KG1 (cell line): ENCODE results near the gene ILK.

ENCODE experiments used
- DNase-seq: peaks from one replicate; lab custom pipeline; 2025; lab: John Stamatoyannopoulos, UW

The ILK gene

DNA sequence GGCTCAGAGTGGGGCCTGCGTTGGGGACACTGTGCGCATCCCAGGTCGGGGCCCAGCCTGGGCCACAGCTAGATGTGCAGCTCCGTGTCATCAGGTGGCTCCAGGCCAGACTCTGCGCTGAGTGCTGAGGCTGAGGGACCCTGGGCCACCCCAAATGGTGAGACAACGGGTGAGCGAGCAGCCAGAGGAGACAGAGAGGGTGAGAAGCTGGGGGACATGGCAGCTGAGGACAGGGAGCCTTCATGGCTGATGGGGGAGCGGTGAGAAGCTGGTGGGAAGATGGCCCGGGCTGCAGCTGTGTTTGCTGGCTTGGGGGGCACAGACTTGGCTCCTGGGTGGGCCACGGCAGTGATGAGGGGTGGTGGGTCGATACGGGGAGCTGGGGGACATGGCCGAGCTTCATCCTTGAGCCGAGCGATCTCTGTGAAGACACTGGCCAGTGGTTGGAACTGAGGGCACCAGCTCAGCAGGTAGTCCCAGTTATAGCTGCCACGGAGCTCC, 18.2 kb downstream of the ILK start:
- DNase-seq: no peak

DNA sequence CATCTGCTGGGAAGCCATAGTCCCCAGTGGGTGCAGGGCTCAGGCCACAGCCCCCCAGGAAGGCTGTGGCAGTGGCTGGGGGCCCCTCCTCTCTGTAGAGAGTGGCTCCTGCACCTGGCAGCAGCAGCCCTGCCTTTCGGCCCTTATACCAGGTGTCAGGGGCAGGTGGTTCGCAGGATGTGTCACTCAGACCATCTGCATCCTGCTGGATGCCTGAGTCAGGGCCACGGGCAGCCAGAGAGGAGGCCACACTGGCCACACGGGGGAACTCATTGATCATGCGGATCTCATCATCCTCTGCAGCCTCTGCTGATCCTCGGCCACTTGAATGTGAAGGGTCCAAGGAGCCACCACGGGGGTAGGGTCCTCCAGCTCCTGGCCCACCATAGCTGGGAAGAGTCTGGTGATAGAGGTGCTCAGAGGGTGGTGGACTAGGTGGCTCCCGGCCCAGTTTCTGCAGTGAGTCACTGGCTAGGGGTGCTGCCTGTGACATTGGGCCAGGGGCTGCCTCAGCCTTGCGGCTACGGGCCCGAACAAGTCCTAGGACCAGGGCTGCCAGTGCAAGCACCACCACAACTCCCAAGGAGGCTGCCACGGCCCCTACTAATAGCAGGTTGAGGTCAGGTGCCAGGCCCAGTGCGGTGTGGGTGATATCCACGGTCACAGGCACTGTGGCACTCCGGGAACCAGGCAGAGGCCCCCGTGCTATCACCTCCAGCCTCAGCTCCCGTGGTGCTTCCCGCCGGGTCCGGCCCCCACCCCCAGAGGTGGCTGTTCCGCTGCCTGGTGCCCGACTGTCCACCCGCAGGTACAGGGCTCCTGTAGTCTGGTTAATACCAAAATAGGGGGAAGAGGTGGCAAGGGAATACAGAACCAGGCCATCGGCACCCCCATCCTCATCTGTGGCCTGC, 18.9 kb downstream of the ILK start:
- DNase-seq: no peak

DNA sequence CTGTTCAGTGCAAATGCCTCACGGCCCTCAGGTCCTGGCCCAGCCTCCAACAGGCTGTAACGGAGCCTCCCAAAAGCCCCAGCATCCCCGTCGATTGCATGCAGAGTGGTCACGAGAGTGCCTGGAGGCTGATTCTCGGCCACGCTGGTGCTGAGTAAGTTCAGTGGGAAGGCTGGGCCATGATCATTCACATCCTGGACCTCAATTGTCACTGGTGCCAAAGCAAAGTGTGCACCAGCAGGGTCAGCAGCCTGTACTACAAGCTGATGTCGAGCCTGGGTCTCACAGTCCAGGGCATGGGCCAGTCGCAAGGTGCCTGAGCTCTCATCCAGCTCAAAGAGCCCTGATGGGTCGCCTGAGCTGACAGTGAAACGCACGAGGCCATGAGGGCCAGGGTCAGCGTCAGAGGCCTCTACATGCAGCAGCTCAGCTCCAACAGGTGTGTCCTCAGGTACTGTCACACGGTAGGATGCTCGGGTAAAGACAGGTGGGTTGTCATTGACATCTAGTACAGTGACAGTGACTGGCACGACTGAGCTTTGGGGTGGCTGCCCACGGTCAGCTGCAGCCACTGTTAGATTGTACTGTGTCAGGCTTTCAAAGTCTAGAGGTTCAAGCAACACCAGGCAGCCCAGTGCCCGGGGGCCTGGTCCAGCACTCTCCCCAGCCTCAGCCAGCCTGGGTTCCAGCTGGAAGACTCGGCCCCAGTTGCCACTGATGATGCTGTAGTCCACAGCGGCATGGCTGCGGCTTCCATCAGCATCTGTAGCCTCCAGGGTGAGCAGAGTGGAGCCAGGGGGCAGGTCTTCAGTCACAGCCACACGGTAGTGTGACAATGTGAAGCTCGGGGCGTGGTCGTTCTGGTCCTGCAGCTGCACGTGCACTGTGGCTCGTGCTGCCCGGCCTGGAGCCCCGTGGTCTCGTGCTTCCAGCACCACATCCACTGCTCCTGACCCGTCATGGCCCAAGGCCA, 20.1 kb downstream of the ILK start:
- DNase-seq: no peak

GRCh38 chr11:6625156-6625831, 21.7 kb downstream of the ILK start:
- no peak for DNase-seq

DNA sequence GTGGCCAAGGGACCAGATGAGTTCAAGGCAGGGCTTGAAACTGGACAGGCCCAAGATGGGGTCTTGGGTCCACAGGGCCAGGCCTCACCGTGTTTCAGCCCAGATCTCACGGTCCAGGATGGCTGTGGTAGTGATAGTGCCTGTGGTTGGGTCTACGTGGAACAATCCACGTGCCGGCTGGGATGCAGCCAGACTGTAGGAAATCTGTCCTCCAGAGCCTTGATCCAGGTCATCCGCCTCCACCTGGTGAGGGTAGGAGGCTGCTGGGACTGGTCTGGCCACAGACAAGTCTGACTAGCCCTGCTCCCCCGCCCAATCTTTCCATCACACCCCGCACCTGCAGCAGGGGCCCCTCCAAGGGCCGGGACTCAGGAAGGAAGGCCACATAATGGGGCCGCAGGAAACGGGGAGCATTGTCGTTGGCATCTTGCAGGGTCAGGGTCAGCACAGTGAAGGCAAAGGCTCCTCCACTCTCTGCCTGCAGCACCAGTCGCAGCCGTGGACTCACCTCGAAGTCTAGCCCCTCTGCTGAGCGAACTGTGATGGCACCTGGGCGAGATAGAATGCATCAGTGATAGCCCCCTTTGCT, 22.4 kb downstream of the ILK start:
- no peak for DNase-seq

- no peak for DNase-seq
Observed at GRCh38 chr11:6626971-6627761, 23.6 kb downstream of the ILK start.

- no peak for DNase-seq
Observed at GRCh38 chr11:6627762-6628241, 24.2 kb downstream of the ILK start.

DNA sequence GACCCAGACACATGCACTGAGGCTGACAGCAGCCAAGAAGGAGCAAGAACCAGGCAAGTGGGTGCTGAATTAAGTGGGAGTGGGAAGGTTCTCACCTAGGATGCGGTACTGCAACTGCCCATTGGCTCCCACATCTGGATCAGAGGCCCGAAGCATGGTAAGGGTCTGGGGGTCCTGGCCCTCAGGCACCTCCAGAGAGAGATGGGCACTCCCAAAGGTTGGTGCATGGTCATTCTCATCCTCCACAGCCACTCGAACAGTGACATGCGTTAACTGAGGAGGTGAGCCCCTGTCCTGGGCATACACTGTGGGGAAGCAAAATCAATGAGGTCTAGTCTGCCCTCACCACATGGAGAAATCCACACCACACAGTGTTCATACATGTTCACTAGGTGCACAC, 25.0 kb downstream of the ILK start:
- DNase-seq: no peak

DNA sequence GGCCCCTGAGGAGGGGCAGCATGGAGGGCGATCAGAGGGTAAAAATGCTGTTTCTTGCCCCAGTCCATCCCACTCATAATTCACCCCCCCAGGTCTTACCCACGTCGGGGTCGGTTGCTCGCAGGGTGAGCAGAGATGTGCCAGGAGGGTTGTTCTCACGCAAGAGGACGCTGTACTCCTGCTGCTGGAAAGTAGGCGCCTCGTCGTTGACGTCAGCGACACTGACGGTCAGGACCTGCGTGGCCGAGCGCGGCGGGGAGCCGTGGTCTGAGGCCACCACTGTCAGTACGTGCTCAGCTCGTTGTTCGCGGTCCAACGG, 26.0 kb downstream of the ILK start:
- no peak for DNase-seq

DNA sequence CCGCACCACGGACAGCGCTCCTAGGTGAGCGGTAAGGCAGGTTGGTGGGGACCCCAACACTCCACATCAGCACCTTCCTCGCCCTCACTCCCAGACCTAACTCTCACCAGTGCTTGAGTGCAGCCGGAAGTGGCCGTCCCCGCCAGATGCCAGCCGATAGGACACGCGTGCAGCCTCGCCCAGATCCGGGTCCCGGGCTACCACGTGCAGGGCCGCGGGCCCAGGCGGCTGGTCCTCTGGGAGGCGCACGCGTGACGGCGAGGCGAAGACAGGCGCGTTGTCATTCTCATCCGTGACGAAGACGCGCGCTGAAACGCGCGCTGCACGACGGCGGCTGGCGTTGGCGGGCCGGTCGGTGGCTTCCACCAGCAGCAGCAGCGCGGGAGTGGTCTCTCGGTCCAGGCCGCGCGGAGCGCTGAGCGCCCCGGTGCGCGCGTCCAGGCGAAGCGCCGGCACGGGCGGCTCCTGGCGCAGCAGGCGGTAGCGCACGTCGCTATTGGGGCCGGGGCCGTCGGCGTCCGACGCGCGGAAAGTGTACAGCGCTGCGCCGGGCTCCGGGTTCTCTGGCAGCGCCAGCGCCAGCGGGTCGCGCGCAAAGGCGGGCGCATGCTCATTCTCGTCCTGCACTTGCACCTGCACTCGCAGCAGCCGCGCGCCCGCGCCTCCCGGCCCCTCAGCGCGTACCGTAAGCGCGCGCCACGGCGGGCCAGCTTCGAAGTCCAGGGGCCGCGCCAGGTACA, 26.5 kb downstream of the ILK start:
- DNase-seq: no peak

DNA sequence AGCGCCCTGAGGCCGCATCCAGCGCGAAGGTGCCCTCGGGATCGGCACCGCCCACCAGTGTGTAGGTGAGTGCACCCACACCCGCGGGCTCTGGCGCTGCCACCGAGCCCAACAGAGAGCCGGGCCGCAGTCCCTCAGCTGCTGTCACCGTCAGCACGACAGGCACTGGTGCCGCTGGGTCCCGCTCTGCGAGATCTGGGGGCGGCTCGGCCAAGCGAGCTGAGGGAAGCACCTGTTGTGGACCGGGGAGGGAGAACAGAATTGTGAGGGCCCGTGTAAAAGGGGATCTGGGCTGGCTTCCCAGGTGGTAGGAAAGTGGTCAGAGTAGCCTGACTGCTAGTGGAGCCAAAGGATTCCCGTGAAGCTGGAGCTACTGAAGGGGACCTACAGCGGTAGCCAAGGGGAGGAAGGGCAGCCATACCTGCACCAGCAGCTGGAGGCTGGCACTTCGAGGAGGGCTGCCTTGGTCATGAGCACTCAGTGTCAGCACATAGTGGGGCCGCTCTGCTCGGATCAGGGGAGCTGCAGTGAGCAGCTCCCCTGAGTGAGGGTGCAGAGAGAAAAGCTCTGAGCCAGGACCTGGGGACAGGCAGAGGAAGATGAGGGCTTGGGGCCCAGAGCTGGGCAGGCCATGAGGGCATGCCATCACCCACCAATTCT, 27.2 kb downstream of the ILK start:
- no peak for DNase-seq

DNA sequence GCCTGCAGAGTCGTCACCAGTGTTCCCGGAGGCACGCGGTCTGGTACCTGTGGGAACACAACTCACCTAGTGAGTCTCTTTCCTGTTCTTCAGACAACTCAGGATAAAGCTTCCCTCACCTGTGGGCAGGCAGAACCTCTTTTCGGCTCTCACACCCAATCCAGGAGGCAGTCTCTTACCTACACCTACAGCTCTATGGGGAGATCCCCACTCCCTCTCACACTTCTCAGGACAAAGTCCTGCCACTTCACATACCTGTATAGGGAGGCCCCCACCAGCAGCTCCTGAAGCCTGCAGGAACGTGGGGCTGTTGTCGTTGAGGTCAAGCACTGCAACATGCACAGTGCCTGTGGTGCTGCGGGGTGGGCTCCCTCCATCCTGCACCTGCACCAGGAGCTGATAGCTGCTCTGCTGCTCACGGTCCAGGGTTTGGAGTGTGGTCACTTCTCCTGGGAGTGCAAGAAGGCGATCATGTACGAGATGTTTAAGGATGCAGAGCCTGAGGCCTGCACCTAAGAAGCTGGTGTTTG, 27.9 kb downstream of the ILK start:
- DNase-seq: no peak

GRCh38 chr11:6632116-6633073, 28.8 kb downstream of the ILK start:
- no peak for DNase-seq

DNA sequence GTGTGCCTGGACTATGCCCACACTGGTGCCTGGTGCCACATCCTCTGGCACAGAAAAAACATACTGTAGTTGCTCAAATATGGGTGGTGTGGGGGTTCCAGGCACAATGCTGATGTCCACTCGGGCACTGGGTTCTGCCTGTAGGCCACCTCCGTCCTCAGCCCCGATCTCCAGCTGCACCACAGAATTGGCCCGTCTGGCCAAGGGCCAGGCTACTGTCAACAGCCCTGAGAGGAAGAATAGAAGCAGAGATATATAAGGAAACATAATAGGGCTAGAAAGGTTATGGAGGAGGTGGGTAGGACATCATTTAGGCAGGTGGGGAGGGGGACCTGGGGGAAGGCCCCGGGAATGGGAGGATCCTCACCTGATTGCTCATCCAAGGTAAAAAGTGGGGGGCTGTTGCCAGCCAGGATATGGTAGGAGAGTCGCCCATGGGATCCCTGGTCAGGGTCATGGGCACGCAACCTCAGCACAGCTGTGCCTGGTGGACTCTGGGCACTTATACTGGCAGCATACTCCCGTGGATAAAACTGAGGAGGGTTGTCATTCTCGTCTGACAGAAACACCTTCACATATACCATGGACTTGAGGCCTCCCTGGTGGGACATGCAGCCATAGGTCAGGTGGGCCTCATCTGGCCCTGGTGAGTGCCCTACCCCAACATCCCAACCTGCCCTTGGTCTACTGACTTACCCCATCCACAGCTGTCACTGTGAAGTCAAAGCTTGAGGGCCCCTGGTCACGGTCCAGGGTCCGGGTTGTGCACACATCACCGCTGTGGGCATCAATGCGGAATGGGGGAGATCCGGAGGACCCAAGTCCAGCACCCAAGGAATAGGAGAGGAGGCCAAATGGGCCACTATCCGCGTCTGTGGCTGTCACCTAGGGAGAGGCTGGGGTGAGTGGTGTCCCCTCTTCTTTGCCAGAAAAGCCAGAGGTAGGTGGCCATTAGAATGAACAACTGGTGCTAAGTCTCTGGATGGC, 30.1 kb downstream of the ILK start:
- no peak for DNase-seq

GRCh38 chr11:6634534-6634933, 31.0 kb downstream of the ILK start:
- no peak for DNase-seq

- peak; percentile 68 for DNase-seq
Observed at GRCh38 chr11:6635082-6635932, 31.7 kb downstream of the ILK start.
